Left cardiac atrium (tissue), 4 donors: ENCODE data around the gene NKX1-1. TPM values are rescaled to one million over a fixed set of nuclear protein-coding genes. Genes with fewer than 3 reads are reported as not detected.
A peak's percentile ranks its signal among the peaks of the same experiment; 100 is the strongest.

ENCODE experiments used
- ATAC-seq, 2 donors: fragments of 200-7000 bp; cut with Tn5 transposase; one replicate each; pipeline ENCODE4 v1.9.1; 2020; ENCODE audit warnings: mild to moderate bottlenecking in 2 of 2, moderate library complexity in 2 of 2
- DNase-seq: peaks from one replicate; pipeline ENCODE4 v3.0.0-alpha.2; 2020
- intact Hi-C, 2 donors: fragments of 100-400 bp; cut with DNase I; formaldehyde crosslinking; loops; one replicate each; pipeline versions ENCODE4 v1.14.1 to v1.15.1; 2022 to 2023
- total RNA-seq, 2 donors: library from RNA; stranded (reverse); fragmentation: NEBNext Ultra II Directional; extraction: Animal tissue kit (Norgen Biotek cat#: 25700); gene quantifications; one replicate each; pipeline ENCODE4 v1.2.1, GENCODE V29; 2021
- donor health status: DM: no; HTN: yes; CAD: no.
- donor health status: DM: no; HTN: yes; CAD: no; lungs with severe emphysema.
- donor health status: DM: yes; HTN: yes; CAD: no.
- donor health status: Dilated cardiomyopathy.

The NKX1-1 gene
- total RNA-seq, 2 donors from 2014 or later = not detected

DNA sequence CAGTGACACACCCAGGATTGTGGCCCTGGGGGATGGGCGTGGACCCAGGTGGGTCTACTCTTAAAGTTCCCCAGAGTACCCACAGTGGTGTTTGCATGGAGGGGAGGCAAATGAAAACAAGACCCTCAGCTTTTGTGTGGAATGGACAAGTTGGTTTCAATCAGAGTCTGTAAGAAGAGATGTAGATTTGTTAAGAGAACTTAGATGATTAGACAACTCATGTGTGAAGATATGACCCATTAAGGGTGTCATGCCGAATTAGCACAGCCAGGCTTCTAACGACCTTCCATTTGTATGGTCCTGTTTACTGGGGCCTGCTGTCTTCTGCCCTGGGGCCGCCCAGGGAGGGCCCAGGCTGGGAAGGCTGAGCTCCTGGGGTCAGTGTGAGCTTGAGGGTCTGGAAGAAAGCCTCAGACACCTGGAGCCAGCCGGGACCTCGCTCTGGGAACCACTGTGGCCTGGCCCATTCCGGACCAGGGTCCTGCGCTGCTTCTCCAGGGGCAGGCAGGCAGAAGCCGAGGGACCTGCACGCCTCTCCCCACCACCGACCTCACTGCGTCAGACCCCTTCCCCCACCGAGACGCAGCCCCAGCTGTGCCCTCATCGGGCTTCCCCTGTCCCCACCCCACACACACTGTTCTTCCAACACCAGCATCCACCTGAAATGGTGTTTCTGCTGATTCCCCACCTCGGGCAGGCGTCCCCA, 38.9 kb downstream of the NKX1-1 start:
- ATAC-seq = no peak
- intact Hi-C loops = no loop called here
- no peak for DNase-seq

- intact Hi-C loops = no loop called here
- peak; percentile 11 for DNase-seq
- no peak for ATAC-seq
Observed at GRCh38 chr4:1366371-1367229, 39.6 kb downstream of the NKX1-1 start.

DNA sequence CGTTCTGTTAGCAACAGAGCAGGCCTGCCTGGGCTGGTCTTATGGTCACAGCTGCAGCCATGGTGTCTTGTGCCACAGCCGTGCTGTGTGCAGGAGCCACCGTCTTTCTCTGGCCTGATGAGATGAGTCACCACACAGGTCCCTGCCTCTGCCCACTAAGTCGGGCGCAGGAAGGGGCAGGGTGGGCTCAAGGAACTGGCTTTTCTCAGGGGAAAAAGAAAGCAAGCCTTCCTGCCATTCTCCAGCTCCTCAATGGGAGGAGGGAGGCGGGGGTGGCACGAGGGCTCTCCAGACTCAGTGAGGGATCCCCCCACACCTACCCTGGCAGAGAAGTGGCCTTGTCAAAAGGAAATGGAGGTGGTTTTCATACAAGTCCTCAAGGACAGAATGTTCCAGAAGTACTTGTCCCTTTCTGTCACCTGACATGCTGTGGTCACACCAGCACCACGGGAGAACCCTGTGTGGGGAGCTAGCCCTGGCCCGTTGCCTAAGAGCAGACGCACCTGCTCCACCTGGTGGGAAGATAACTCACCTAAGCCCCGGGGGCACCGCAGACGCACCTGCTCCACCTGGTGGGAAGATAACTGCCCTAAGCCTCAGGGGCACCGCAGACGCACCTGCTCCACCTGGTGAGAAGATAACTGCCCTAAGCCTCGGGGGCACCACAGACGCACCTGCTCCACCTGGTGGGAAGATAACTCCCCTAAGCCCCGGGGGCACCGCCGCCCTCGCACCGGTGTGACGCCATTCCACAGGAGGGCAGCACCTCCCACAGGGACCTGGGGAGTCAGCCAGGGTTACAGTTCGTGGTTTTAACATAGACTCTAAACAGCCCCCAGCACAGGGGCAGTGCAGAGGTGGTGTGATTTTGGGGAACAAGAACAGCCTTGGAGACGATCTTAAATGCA, 40.7 kb downstream of the NKX1-1 start:
- intact Hi-C loops = no loop called here
- peak; percentile 2 for DNase-seq
- ATAC-seq = no peak

DNA sequence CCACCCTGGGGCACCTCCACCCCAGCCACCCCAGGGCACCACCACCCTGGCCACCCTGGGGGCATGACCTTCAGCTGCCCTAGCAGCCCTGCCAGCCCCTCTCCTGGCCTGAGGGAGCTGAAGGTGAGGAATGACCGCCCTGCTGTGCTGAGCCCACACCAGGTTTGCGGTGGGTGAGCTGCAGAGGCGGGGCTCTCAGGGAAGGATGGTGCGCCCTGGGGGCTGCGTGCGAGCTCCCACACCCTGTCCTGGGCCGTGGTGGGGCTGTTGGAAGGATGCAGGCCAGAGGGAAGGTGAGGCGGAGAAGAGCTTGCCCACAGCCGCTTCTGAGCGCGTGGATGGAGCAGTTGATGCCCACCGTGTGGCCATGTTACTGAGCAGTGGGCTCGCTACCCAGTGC, 41.5 kb downstream of the NKX1-1 start:
- intact Hi-C loops = no loop called here
- ATAC-seq (no peak), DNase-seq (no peak)

DNA sequence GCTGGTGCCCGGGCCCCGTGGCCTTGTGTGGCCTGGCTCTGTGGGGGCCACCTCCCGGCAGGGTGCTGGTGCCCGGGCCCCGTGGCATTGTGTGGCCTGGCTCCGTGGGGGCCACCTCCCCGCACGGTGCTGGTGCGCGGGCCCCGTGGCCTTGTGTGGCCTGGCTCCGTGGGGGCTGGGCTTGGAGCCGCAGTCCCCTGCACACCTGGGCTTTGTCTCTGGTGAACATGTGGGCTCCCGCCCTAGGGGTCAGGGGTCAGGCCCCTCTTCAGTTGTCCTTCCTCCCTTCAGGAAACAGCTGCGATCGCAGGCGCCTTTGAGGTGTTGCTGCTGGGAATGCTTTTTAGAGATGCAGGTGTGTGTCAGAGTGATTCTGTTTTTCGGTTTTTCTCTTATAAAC, 42.0 kb downstream of the NKX1-1 start:
- ATAC-seq = no peak
- no peak for DNase-seq
- intact Hi-C loops = no loop called here

- ATAC-seq = no peak
- no peak for DNase-seq
- intact Hi-C loops = no loop called here
Observed at GRCh38 chr4:1363513-1363912, 42.7 kb downstream of the NKX1-1 start.

DNA sequence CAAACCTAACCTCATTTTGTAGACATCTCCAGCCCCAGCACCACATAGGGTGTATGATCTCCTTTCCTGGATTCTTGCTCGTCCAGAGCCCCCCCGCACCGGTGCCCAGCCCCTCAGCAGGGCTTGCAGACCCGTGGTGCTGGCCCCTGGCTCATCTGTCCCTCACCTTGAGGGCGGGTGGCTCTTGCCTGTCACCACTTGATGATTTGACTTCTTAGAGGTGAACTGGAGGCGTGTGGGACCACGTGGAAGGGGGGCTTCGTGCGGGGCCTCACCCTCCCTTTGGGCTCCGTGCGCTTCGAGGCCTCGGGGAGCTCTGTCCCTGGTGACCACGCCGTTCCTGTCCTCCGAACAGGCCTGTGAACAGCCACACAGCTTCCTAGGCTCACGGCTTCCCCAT, 43.7 kb downstream of the NKX1-1 start:
- intact Hi-C loops = no loop called here
- DNase-seq = no peak
- no peak for ATAC-seq

DNA sequence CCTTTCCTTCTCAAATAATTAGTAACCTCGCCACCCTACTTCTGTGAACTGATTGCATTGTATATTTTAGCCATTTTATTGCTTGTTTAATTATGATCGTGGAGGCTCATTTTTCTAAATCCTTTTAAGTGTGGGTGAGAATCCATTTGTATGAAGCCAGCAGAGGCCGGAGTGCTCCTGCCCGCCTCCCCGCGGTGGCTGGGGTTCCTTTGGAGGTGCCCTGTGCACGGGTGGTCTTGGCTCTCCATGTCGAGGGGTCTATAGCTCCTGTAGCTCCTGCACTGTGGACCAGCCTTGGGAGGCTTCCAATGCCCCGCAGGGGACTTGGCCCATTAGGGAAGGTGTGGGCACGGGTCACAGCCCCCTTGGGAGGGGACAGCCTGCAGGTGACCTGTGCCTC, 44.2 kb downstream of the NKX1-1 start:
- DNase-seq = no peak
- intact Hi-C loops = no loop called here
- ATAC-seq = no peak

GRCh38 chr4:1361431-1361830, 44.8 kb downstream of the NKX1-1 start:
- DNase-seq (no peak), ATAC-seq (no peak)
- intact Hi-C loops = no loop called here

GRCh38 chr4:1360423-1361283, 45.6 kb downstream of the NKX1-1 start:
- DNase-seq (no peak), ATAC-seq (no peak)
- intact Hi-C loops = no loop called here

GRCh38 chr4:1359976-1360375, 46.3 kb downstream of the NKX1-1 start:
- no peak for ATAC-seq
- intact Hi-C loops = loop anchor here (5.0 to 10.0 kb wide), 3 partner anchors 155 to 367 kb away; partner anchors contain the start of genes TACC3 (in 1 of the 2) and TMEM129 (in 1 of the 2)
- DNase-seq = no peak

DNA sequence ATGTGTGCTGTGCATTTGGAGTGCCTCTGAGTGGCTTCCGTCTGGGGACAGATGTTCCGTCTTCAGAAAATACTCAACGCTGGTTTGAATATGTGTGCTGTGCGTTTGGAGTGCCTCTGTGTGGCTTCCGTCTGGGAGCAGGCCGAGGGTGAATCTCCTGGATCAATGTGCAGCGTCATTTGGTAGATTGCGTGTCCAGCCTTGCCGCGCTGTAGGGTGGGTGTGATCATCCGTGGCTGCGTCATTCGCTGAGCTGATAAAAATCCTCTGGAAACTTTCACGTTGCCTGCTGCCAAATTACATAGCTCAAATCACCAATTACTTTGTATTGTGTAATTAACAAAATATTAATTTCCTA, 47.1 kb downstream of the NKX1-1 start:
- DNase-seq (no peak), ATAC-seq (no peak)
- intact Hi-C loops = loop anchor here (5.0 to 10.0 kb wide), 3 partner anchors 156 to 368 kb away; partner anchors contain the start of genes TACC3 (in 1 of the 2) and TMEM129 (in 1 of the 2)

GRCh38 chr4:1358421-1359143, 47.7 kb downstream of the NKX1-1 start:
- no peak for DNase-seq
- intact Hi-C loops = loop anchor here (5.0 to 10.0 kb wide), 3 partner anchors 156 to 369 kb away; partner anchors contain the start of genes TACC3 (in 1 of the 2) and TMEM129 (in 1 of the 2)
- ATAC-seq = no peak

DNA sequence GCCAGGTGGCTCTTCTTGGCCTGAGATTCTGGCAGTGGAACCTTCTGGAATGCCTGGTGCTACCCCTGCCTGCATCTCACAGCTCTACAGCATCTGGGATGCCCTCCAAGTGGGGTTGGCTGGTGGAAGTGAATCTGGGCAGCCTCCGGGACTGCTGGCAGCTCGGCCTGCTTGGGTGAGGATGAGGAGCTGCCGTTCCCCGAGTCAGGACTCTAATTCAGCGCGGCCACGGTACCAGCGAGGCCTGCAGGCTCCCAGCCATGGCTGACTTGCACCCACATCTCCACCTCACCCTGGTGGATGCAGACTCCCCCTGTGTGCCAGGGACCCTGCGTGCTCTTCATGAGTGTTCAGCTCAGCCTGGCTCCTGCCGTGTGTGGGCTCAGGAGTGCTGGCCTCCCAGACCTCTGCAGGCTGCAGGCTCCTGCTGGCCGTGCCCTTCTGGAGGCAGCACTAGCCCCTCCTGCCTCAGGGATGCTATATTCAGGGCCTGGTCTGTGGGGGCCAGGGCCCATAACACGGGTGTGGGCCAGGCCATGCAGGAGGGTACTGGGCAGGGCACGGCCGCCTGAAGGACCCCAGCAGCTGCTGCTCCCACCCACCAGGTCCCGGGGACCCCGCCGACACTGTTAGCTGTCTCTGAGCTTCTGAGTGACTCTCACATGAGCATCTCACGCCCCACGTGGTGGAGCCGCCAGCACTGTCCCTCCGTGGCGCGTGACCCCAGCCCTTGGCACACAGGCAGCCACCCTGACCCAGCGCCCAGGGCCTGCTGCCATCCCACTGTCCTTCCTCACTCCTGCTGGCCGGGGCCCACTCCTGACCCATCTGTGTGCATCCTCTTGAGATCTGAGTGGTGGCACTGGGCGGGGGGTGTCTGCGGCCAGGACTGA, 48.6 kb downstream of the NKX1-1 start:
- intact Hi-C loops = loop anchor here (2.0 to 10.0 kb wide), 4 partner anchors 157 to 370 kb away; partner anchors contain the start of genes TACC3 (in 1 of the 2) and TMEM129 (in 1 of the 2)
- DNase-seq (no peak), ATAC-seq (no peak)

- intact Hi-C loops = loop anchor here (1.0 to 10.0 kb wide), 5 partner anchors 158 to 371 kb away; partner anchors contain the start of genes TACC3 (in 1 of the 2) and TMEM129 (in 1 of the 2)
- ATAC-seq (peak in 1 of 2 donors; percentile 21), DNase-seq (peak; percentile 72)
Observed at GRCh38 chr4:1356181-1356998, 49.9 kb downstream of the NKX1-1 start.

DNA sequence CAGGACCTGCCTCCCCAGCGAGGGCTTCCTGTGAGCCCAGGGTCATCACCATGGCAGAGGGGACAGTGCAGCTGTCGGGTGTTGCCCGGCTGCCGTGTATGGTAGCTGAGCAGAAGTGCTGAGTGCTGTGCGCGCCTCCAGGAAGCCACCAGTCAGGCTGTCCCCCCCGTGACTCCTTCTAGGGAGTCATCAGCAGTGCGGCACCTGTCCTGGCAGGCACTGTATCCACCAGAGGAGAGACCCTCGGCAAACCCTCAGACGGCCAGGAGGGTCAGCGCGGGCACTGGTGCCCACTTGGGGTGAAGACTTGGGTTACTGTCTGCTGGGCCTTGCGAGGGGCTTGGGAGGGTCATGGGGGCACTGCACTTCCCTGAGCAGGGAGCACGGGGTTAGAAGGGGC, 50.9 kb downstream of the NKX1-1 start:
- ATAC-seq (no peak), DNase-seq (no peak)
- intact Hi-C loops = loop anchor here (5.0 to 10.0 kb wide), 3 partner anchors 159 to 372 kb away; partner anchors contain the start of genes TACC3 (in 1 of the 2) and TMEM129 (in 1 of the 2)
